GM18498 (cell line): ENCODE results near the gene AGTRAP.

Experiments used
- ATAC-seq: cut with Tn5 transposase; IDR thresholded peaks from one replicate; pipeline ENCODE4 v1.9.1; 2021; ENCODE audit warnings: mild to moderate bottlenecking, moderate library complexity; ENCODE audit not compliant: unreplicated experiment

The AGTRAP gene

GRCh38 chr1:11757047-11757446, 21.1 kb downstream of the AGTRAP start:
- ATAC-seq, result no peak

GRCh38 chr1:11759791-11760190, 23.9 kb downstream of the AGTRAP start:
- no peak for ATAC-seq

GRCh38 chr1:11761285-11761684, 25.3 kb downstream of the AGTRAP start:
- no peak for ATAC-seq

- no peak for ATAC-seq
Observed at GRCh38 chr1:11761988-11762406, 26.1 kb downstream of the AGTRAP start, which contains the start of gene C1orf167. Gene C1orf167, plus strand, starts transcription at chr1:11762193. Its CDS starts 2,208 bp downstream, at chr1:11764401.

GRCh38 chr1:11764115-11764514, 28.2 kb downstream of the AGTRAP start:
- ATAC-seq, result no peak

GRCh38 chr1:11764519-11764918, 28.6 kb downstream of the AGTRAP start:
- no peak for ATAC-seq

GRCh38 chr1:11765661-11766428, 29.9 kb downstream of the AGTRAP start:
- ATAC-seq, result no peak

GRCh38 chr1:11766429-11766776, 30.5 kb downstream of the AGTRAP start:
- ATAC-seq, result no peak

GRCh38 chr1:11767922-11768704, 32.2 kb downstream of the AGTRAP start:
- ATAC-seq, result no peak

GRCh38 chr1:11768821-11769220, 32.9 kb downstream of the AGTRAP start:
- ATAC-seq, result no peak

GRCh38 chr1:11769274-11769673, 33.3 kb downstream of the AGTRAP start:
- ATAC-seq, result no peak

GRCh38 chr1:11770011-11770410, 34.1 kb downstream of the AGTRAP start:
- ATAC-seq, result no peak

- no peak for ATAC-seq
Observed at GRCh38 chr1:11771481-11772043, 35.6 kb downstream of the AGTRAP start.

GRCh38 chr1:11772458-11772857, 36.5 kb downstream of the AGTRAP start:
- ATAC-seq, result no peak

- ATAC-seq, result no peak
Observed at GRCh38 chr1:11774753-11775152, 38.8 kb downstream of the AGTRAP start.

GRCh38 chr1:11777658-11778322, 41.9 kb downstream of the AGTRAP start:
- no peak for ATAC-seq

- ATAC-seq, result no peak
Observed at GRCh38 chr1:11778336-11778735, 42.4 kb downstream of the AGTRAP start.

- ATAC-seq, result no peak
Observed at GRCh38 chr1:11778844-11779623, 43.1 kb downstream of the AGTRAP start.

GRCh38 chr1:11779715-11780379, 43.9 kb downstream of the AGTRAP start:
- no peak for ATAC-seq
